ENCODE results near the gene NOS3. TPM values are rescaled to one million over a fixed set of nuclear protein-coding genes. Genes with fewer than 3 reads are reported as not detected.

Gene NOS3
- total RNA-seq, 1 experiment from 2014 or later: 0.46 TPM

GRCh38 chr7:151057989-151058780 is 67.4 kb downstream of the NOS3 start:
- peak; percentile 100 for DNase-seq (ENCODE audit: low read depth)

GRCh38 chr7:151058781-151059366 is 68.1 kb downstream of the NOS3 start:
- DNase-seq (ENCODE audit: low read depth): peak; percentile 54

- peak; percentile 92 for DNase-seq (ENCODE audit: low read depth)
These were observed 68.7 kb downstream of the NOS3 start, which contains the start of gene SLC4A2 for GRCh38 chr7:151059367-151060112. Gene SLC4A2, plus strand, starts transcription at chr7:151059589. Its CDS starts 2,399 bp downstream, at chr7:151061988.

- peak; percentile 47 for DNase-seq (ENCODE audit: low read depth)
These were observed 69.2 kb downstream of the NOS3 start for GRCh38 chr7:151060113-151060415.

GRCh38 chr7:151060416-151061212 is 69.8 kb downstream of the NOS3 start:
- peak; percentile 67 for DNase-seq (ENCODE audit: low read depth)

- DNase-seq (ENCODE audit: low read depth): no peak
These were observed 70.6 kb downstream of the NOS3 start for GRCh38 chr7:151061213-151062110.

GRCh38 chr7:151062111-151062398 is 71.2 kb downstream of the NOS3 start:
- no peak for DNase-seq (ENCODE audit: low read depth)

GRCh38 chr7:151062399-151063211 is 71.8 kb downstream of the NOS3 start:
- no peak for DNase-seq (ENCODE audit: low read depth)

GRCh38 chr7:151063212-151063561 is 72.4 kb downstream of the NOS3 start:
- no peak for DNase-seq (ENCODE audit: low read depth)

Other genes starting within 250 kb of the NOS3 start
- gene TMEM176B, start 190.7 kb upstream of the NOS3 start, total RNA-seq (2014; rRNA removed; shearing (Covaris generic)): 3.3 TPM in 1 of 2 replicates, not detected in the other
- 0.33 and 2.6 TPM in 2 replicates for gene TMEM176A, start 190.2 kb upstream of the NOS3 start, total RNA-seq (2014; rRNA removed; shearing (Covaris generic))
- 0.17 and 0.36 TPM in 2 replicates for gene AOC1, start 138.5 kb upstream of the NOS3 start, total RNA-seq (2014; rRNA removed; shearing (Covaris generic))
- gene KCNH2, start 12.7 kb upstream of the NOS3 start, total RNA-seq (2014; rRNA removed; shearing (Covaris generic)): 0.80 and 1.3 TPM in 2 replicates
- gene ATG9B, start 33.5 kb downstream of the NOS3 start, total RNA-seq (2014; rRNA removed; shearing (Covaris generic)): not detected in 2 replicates
- 44.2 and 49.1 TPM in 2 replicates for gene ABCB8, start 37.4 kb downstream of the NOS3 start, total RNA-seq (2014; rRNA removed; shearing (Covaris generic))
- 0.12 and 1.5 TPM in 2 replicates for gene ASIC3, start 57.5 kb downstream of the NOS3 start, total RNA-seq (2014; rRNA removed; shearing (Covaris generic))
- gene CDK5, start 66.9 kb downstream of the NOS3 start, total RNA-seq (2014; rRNA removed; shearing (Covaris generic)): 56.6 and 63.8 TPM in 2 replicates
- 157 and 195 TPM in 2 replicates for gene SLC4A2, start 68.6 kb downstream of the NOS3 start, total RNA-seq (2014; rRNA removed; shearing (Covaris generic))
- gene FASTK, start 89.8 kb downstream of the NOS3 start, total RNA-seq (2014; rRNA removed; shearing (Covaris generic)): 93.8 and 111 TPM in 2 replicates
- 51.2 and 61.3 TPM in 2 replicates for gene TMUB1, start 92.5 kb downstream of the NOS3 start, total RNA-seq (2014; rRNA removed; shearing (Covaris generic))
- 41.6 and 72.6 TPM in 2 replicates for gene AGAP3, start 95.5 kb downstream of the NOS3 start, total RNA-seq (2014; rRNA removed; shearing (Covaris generic))
- not detected in 2 replicates for gene GBX1, start 176.7 kb downstream of the NOS3 start, total RNA-seq (2014; rRNA removed; shearing (Covaris generic))
- not detected in 2 replicates for gene ASB10, start 196.2 kb downstream of the NOS3 start, total RNA-seq (2014; rRNA removed; shearing (Covaris generic))
- not detected in 2 replicates for gene H2BK1, start 219.5 kb downstream of the NOS3 start, total RNA-seq (2014; rRNA removed; shearing (Covaris generic))
- gene ABCF2, start 236.2 kb downstream of the NOS3 start, total RNA-seq (2014; rRNA removed; shearing (Covaris generic)): 116 and 126 TPM in 2 replicates
- 38.3 and 43.5 TPM in 2 replicates for gene CHPF2, start 241.5 kb downstream of the NOS3 start, total RNA-seq (2014; rRNA removed; shearing (Covaris generic))